GM19455 (cell line): ENCODE measurements around the gene PASD1.
"Not testable (repeated sequence)": the region's sequence is repeated elsewhere in the genome, so short reads cannot be mapped to it uniquely, and the experiment has no call there.

Experiments used
- ATAC-seq: cut with Tn5 transposase; IDR thresholded peaks from one replicate; pipeline ENCODE4 v1.9.1; 2021; ENCODE audit not compliant: unreplicated experiment

The PASD1 gene

GRCh38 chrX:151621422-151621821 is 57.9 kb downstream of the PASD1 start:
- no peak for ATAC-seq

GRCh38 chrX:151624677-151625076 is 61.2 kb downstream of the PASD1 start:
- no peak for ATAC-seq

GRCh38 chrX:151631822-151632221 is 68.3 kb downstream of the PASD1 start:
- ATAC-seq, result no peak

GRCh38 chrX:151633157-151633556 is 69.7 kb downstream of the PASD1 start:
- no peak for ATAC-seq

GRCh38 chrX:151634937-151635336 is 71.5 kb downstream of the PASD1 start:
- ATAC-seq, result no peak

- ATAC-seq, result no peak
Measured at GRCh38 chrX:151641564-151641963, 78.1 kb downstream of the PASD1 start.

GRCh38 chrX:151675121-151675746 is 111.8 kb downstream of the PASD1 start:
- ATAC-seq, result no peak

GRCh38 chrX:151676196-151676595 is 112.7 kb downstream of the PASD1 start:
- no peak for ATAC-seq

- no peak for ATAC-seq
Measured at GRCh38 chrX:151679798-151680402, 116.4 kb downstream of the PASD1 start.

GRCh38 chrX:151680805-151681204 is 117.3 kb downstream of the PASD1 start:
- no peak for ATAC-seq

- ATAC-seq, result no peak
Measured at GRCh38 chrX:151687635-151688034, 124.2 kb downstream of the PASD1 start.

GRCh38 chrX:151688695-151689094 is 125.2 kb downstream of the PASD1 start:
- ATAC-seq, result no peak

GRCh38 chrX:151692825-151693224 is 129.3 kb downstream of the PASD1 start:
- no peak for ATAC-seq

GRCh38 chrX:151694121-151694520 is 130.6 kb downstream of the PASD1 start:
- no peak for ATAC-seq

- ATAC-seq, result no peak
Measured at GRCh38 chrX:151694661-151695582, 131.4 kb downstream of the PASD1 start, which contains the start of gene PRRG3. TSS of gene PRRG3 (plus strand) at chrX:151695458. CDS start at chrX:151698815, 3,357 bp downstream.

GRCh38 chrX:151695583-151696340 is 132.3 kb downstream of the PASD1 start:
- no peak for ATAC-seq

- not testable (repeated sequence) for ATAC-seq
Measured at GRCh38 chrX:151697082-151697481, 133.6 kb downstream of the PASD1 start.

GRCh38 chrX:151697522-151697921 is 134.0 kb downstream of the PASD1 start:
- no peak for ATAC-seq

GRCh38 chrX:151698485-151698884 is 135.0 kb downstream of the PASD1 start:
- no peak for ATAC-seq

GRCh38 chrX:151699746-151700145 is 136.3 kb downstream of the PASD1 start:
- ATAC-seq, result no peak

GRCh38 chrX:151700581-151700980 is 137.1 kb downstream of the PASD1 start:
- ATAC-seq, result no peak
